Activated CD4-positive, alpha-beta T cell treated with anti-CD3 and anti-CD28 coated beads, Interleukin-2, amount 50 U/mL, for 48 hours (primary cell): ENCODE results near the gene RABL3.
"Not testable (repeated sequence)": the region's sequence is repeated elsewhere in the genome, so short reads cannot be mapped to it uniquely, and the experiment has no call there.

Source experiments
- DNase-seq, 2 experiments: peaks; one replicate each; pipeline ENCODE4 v3.0.0-alpha.2; 2020

RABL3 gene

DNA sequence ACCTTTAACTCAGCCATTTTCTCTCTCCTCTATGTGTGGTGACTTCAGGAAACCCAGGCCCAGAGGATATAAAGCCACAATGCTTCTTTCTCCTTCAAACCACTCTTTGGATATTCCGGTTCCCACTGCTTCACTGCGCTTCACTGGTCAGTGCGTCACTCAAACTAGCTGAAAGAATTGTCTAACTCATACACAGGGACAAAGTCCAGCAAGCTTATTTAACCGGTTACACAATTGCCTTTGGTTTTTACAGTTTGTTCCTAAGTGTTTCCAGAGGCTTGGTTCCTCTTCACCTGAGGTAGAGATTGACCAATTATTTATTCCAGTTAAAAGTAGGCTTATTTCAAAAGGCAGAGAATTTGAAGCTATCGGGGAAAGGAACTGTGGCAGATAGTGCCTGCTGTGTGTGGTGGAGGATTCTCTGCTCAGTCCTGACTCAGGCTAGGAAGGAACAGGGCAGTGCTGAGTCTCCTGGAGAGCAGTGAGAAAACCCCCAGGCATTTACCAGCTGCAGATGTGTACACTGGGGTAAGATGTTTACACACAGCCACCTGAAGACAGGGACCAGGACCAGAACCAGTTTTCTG lies 60.1 kb downstream of the RABL3 start, which contains the start of gene HGD:
Gene HGD, minus strand, starts transcription at position 145 of the 587 bp plus-strand sequence. Its CDS starts 128 bp downstream, at position 17.
- DNase-seq, result no peak

DNA sequence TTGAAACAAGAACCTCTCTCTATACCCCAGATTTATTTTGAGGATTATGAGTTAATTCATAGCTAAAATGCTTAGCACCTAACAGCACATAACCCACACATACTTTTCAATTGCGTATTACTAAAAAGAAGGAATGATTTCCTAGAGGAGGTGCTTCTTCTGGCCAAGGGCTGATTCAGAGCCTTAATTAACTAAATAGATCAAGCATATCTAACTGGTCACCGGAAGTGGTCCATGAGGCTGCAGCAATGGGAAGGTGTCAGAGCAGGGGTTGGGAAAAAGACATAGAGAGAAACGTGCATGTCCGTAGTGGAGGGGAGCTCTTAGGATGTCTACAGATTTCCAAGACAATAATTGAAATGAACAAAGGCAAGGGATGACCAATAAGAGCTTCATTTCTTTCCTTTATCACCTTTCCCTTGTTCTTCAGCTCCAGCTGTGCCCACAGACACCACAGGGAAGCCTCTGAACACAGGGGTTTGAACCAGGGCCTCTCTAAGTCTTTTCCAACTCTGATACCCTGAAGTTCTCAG lies 60.7 kb downstream of the RABL3 start:
- DNase-seq, result no peak

DNA sequence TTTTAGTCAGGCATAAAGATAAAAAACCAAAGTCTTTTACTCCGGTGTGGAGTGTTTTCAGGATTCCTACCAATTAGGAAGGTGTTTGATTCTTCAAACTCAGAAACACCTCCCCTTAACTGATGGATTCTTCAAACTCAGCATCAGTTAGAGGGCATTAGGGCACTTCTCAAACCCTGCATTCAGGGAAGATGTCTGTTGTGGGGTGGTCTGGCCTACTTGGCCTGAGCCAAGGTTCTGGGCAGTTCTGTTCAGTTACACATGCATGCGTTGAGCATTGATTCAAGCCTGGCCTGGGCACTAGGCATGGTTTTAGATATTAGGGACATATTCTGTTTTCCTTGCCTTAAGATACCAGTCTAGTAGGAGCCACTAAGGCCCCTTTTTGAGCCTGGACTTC lies 61.3 kb downstream of the RABL3 start:
- DNase-seq, result no peak

DNA sequence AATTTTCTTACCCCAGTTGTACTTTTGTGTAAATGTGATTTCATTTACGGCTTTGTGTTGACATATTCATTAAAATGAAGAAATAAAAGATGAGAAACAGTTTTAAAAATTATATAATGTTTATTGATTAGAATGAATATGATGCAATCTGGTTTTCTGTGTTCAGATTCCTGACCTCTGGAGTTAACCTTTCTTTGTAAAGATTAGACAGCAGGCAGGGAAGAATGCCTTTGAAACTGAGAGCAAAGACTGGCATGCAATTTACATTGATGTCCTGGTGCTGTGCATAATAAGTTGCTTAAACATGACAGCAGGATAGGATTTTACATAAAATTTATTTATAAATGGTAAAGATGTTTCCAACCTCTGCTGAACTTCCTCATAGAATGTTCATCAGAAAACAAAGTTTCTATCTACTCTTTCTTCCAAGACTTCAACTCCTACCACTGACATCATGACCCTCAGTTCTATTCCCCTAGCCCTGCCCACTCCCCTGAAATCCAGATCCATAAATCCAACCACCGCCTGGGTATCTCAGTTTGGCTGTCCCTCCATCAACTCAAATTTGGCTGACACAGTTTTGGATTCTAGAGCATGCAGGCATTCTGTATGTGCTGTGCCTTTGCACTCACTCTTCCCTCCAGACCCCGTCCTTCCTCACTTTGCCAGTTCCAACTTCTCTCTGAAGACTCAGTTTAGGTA lies 62.0 kb downstream of the RABL3 start:
- DNase-seq, result no peak

DNA sequence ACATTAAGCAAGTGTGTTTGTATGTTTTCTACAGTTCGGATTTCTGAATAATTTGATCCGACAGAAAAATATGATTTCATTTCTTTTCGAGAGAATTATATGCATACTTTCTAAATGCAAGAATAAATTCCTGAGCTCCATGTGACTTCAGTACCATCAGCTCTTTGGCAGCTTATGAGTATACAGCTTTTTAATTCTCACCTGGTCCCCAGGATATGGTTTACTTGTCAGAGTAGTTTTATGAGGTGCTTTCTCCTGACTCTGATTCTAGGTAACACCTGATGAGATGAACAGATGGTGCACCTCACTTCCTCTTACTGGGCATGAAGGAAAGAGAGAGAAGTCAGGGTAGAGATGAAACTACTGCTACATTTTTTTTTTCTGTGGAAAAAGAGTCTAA lies 63.3 kb downstream of the RABL3 start:
- no peak for DNase-seq

DNA sequence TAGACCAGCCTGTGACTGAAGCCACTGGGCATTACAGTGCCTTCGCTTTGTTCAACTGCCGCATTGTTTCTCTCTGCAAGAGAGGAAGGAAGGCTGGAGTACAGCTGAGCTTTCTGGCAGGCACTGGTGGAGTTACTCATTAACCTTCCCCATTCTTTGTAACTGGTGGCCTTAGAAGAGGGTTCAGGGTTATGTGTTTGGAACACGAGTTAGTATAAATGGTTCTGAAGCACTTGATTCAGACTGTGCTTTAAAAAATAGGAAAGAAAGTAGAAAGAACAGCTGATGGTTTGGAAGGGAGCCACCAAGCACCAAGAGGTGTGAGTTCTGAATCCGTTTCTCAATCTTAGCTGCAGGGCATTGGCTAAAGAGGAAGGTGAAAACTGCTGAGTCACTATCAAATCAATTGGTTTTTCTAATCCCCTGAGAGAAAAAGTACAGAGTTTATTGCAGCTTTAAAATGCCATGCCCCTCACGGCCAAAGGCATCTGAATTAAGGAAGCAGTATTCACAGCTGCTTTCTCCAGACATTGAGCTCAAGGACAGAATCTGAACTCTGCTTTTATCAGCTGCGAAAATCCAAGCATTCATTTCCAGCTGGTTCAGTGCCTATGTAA lies 63.9 kb downstream of the RABL3 start:
- DNase-seq, result no peak

DNA sequence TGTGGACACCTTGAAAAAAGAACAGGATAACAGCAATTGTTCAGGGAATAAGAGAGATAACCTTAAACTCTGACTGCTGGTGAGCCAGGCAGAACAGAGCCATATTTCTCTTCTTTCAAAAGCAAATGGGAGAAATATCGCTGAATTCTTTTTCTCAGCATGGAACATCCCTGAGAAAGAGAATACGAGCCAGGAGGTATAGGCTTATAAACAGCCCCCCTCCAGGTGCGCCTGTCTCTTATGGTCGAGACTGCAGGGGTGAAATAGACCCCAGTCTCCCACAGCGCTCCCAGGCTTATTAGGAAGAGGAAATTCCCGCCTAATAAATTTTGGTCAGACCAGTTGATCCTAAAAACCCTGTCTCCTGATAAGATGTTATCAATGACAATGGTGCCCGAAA lies 65.1 kb downstream of the RABL3 start:
- not testable (repeated sequence) for DNase-seq

DNA sequence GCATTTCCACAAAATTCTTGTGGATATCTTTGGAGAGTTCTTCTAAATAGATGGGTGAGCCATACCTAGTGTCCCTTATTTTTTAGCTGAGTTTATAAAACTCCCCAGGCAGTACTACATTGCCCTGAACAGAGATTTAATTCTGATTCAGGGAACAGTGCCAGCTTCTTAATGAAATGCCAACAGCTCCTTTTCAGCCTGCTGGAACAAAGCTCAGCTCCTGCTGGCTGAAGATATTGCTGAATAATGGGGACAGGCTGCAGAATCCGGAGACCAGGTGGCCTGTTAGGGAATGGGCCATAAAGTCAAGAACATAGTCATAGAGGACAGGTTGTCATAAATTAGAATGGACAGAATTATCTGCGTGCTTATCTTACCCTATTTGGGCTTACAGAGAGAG lies 69.2 kb downstream of the RABL3 start:
- DNase-seq, result no peak

DNA sequence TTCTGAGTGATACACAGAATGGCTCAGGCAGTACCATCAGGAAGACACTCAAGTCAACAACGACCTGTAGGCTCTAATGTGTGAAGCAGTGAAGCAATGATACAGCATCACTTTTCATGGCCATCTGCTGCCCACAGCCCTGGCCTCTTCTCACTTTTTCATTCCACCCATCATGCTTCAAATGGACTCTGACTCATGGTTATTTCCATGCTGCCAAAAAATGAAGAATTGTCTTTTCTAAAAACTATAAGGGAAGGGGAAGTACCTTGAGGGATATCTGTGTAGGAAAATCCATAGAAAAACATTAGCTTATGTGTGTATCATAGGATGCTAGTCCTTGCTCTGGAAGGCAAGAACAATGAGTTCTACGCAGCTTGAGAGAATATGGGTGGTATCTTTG lies 71.7 kb downstream of the RABL3 start:
- DNase-seq, result no peak

DNA sequence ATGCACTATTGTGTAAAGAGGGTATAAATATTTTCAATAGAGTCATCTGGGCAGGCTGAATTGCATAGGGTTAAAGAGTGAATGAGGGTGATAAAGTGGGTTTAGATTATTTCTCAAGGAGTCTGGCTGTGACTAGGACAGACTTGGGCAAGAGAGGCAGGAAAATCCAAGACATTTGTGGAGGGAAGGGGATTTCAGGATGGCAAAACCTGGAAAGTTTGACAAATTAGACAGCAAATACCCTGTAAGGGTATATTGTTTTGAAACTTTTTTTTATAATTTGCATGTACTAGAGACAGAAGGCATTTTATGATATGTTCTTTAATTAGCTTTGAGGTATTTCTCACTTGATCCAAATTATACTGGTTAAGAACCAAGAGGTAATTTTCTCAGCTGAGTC lies 77.4 kb downstream of the RABL3 start:
- DNase-seq, result no peak

DNA sequence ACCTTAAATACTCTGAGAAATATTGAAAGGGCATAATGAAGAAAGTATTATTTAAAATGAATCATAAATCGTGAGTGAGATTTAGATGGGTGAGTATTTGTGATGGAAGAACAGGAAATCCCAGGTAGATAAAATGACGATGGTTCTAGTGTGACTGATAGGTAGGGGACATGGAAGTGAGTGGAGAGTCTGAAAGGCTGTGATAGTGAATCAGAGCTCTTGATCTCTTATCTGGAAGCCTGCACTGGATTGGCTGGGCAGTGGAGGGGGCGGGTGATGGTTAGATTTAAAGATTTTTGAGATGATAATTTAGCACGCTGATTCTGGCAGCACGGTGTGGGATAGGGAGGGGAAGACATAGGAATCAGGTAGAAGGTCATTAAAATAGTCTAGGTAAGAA lies 80.4 kb downstream of the RABL3 start:
- no peak for DNase-seq

DNA sequence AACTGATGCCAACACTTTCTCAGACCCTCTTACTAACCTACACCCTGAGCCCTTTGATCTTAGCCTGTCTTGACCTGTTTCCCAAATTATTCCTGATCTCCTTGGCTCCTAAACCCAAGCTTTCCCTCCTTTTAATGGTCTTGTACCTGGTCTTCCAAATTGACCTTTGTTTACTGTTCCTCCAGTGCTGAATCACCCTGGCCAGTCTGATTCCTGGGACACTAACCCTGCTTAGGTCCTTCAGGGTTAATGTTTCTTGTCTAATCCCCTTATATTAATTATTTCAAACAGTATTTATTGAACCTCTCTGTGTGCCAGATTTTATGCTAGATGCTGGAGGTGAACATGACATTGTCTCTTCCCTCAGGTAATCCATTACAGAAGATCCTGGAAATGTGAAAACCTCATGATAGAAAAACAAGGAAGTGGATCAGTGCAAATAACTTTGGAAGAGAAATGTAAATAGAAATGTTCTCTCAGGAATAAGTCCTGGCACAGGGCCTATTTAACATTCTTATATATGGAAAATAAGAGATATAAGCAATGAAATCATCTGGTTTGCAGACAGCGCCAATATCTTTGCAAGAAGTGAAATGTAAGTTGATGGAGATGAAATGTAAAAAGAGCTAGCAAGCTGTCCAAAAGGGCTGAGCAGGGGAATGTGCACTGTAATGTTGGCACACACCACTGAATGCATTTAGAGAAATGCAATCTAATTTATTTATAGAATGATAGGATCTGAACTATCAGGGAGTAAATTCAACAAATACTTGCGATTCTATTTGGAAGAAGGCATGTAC lies 81.0 kb downstream of the RABL3 start:
- DNase-seq, result no peak

DNA sequence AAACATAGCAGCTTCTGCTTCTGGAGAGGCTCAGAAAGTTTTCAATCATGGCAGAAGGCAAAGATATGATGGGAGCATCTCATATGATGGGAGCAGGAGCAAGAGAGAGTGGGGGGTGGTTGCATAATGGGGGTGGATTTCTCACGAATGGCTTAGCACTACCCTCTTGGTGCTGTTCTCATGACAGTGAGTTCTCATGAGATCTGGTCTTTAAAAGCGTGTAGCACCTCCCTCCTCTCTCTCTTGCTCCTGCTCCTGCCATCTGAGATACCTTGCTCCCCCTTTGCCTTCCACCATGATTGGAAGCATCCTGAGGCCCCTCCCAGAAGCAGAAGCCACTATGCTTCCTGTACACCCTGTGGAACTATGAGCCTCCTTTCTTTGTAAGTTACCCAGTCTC lies 82.5 kb downstream of the RABL3 start:
- no peak for DNase-seq

DNA sequence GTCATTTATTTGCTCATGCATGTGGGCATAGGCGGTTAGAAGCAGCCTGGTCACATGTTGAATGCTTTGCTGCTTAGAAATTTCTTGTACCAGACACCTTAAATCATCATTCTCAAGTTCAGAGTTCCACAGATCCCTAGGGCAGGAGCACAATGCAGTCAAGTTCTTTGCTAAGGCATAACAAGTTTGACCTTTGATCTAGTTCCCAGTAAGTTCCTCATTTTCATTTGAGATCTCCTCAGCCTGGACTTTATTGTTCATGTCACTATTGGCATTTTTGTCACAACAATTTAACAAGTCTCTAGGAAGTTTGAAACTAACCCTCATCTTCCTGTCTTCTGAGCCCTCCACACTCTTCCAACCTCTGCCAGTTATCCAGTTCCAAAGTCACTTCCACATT lies 83.0 kb downstream of the RABL3 start:
- DNase-seq, result no peak

DNA sequence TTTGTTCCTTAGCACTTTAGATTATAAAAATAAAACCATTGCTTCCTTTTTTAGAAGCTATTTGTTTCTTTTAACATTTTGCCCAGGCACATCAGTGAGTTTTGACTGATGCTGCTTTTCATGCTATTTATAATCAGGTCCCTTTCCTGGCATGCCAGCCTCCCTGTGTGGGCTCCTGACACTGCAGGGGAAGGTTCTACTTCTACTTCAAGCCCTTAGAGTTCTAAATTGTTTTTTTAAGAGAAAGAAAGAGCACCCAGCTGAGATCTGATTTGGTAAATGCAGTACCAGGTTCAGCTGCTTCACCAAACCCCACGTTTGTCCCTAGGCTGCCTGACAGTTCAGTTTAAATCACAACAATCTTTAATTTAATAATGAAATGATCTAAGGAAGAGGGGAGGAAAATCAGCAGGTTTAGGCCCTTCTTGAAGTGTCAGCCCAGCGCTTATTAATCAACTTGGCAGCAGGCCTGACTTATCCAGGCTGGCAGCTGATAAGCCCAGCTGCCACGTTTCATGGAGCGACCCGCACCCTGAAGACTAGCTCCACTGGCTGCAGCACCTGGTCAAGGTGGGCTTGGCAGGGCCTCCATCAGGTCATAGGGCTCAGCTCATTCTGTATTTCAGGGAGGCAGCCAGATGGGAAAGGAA lies 89.3 kb downstream of the RABL3 start:
- no peak for DNase-seq

DNA sequence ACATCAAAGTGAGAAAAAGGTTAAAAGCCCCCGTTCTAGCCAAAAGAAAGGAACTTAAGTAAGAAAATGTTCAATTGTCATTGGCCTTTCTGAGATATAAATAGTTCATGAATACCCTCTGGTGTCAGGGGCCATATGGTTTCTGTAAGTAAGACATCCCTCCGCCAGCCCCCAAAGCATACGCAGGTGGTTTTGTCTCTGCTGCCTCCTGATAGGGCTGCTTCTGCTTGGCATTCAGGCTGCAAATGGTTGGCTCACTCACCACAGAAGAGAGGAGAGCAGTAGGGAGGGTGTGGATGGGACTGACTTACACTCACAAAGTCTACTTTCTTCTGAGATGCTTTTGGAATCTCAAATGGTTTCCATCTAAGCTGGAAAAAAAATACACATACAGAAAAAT lies 90.0 kb downstream of the RABL3 start:
- DNase-seq, result no peak

DNA sequence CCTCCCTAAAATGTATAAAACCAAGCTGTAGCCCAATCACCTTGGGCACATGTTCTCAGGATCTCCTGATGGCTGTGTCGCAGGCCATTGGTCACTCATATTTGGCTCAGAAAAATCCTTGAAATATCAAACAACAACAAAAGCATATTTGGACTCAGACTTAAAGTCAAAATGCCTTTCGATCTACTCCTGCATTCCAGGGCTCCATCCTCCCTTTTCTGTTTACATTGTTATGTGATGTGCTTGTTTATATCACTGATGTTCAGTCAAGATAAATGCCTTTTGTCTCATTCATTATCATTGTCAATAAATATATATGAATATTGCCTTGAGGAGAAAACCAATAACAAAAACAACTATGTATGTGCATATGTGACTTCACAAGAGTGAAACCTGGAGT lies 92.0 kb downstream of the RABL3 start:
- no peak for DNase-seq

DNA sequence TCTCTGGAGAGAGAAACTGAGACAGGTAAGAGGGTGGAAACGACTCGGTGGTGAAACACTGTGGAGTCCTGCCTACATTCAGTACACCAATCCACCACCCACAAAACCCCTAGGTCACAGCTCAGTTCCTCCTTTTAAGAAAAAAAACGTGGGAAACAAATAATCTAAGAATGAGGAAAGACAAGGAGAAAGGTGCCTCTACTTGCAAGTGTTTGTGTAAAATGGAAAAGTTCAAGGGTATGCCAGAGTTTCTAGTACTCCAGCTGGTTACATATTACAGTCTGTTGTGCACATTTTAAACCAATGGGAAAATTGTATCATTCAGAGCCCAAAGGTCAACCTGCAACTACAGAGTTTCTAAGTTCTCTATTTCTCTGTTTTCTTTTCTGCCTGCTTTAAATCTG lies 92.5 kb downstream of the RABL3 start:
- no peak for DNase-seq

DNA sequence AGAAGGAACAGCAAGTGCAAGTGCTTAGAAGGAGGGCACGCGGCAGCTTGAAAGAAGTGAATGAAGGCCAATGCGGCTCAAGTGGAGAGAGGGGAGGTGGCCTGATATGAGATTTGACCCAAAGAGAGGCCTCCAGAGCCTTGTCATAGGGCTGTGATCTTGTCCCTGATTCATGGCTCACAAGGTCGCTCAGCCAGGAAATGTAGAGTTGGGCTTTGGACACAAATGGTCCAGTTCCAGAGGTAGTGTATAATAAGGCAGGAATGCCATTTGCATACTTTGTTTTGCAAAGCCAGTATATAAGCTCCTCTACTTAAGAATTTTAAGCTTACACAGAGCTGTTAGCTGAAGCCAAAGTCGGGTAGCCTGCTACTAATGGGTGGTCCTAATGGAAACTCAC lies 94.0 kb downstream of the RABL3 start:
- no peak for DNase-seq

DNA sequence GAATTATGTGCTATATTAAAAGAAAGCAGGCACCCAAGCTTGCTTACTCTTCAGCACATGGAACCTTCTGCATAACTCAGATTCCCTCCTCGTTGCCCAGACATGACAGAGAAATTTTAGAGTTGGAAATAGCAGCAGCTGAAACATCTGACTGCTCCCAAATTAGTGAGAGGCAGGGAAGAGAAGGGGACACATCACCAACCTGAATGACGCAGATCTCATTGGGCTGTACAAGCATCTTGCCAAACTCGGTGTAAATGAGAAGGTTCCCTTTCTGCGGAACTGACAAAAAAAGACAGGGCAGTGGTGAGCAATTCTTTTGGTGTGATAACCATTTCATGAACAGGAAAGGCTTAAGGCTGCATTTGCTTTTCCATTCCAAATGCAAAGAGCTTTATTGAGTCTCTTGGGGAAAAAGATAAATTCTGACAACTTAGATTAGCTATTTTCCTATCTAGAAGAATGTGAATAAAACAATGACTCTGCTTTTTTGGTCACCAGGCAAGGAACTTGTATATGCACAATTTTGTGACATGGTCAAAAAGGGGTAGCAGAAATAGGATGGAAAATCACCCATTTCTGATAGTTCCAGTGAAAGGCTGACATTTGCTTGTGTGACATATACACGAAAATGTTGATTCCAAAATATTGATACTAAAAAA lies 95.4 kb downstream of the RABL3 start:
- DNase-seq, result no peak

DNA sequence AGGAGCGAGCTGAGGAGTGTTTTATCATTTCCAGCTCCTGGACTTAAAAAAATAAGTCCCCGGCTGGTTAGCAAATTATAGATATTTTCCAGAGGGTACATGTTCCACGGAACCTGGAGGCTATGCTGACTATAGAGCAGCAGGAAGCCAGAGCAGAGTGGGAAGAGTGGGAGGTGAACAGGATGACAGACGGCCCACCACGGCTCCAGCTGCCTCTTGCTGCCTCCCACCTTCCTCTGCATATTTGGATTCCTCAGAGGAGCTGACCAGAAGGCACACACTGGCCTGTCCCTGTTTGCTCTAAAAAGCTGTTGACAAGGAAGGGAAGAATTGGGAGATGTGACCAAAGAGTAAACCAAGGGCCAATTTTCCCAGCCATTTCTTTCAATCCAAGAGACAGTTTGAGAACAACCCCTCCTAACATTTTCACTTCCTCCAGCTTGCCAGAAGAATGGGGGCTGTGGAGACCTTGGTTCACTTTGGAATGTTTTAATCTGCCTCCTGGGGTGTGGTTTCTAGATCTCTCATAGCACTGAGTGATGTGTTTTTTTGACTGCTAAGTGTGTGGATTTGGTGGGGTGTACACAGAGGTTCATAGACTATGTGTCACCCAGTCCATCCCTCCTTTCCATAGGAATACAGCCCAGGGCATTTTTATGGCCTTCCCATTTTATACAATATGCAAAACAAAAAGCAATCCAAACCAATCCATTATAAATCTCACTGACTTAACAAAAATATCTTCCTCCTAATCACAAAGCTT lies 97.1 kb downstream of the RABL3 start:
- no peak for DNase-seq
